Measurements from ENCODE around the gene IRAK2.

IRAK2 gene

GRCh38 chr3:10224794-10225665, 60.3 kb downstream of the IRAK2 start:
- DNase-seq (ENCODE audit: low read depth in 2 of 2), result no peak

- DNase-seq (ENCODE audit: low read depth in 2 of 2), result no peak
These were observed 61.6 kb downstream of the IRAK2 start for GRCh38 chr3:10226293-10226692.

GRCh38 chr3:10228248-10228950, 63.7 kb downstream of the IRAK2 start:
- no peak for DNase-seq (ENCODE audit: low read depth in 2 of 2)

GRCh38 chr3:10229576-10229975, 64.9 kb downstream of the IRAK2 start:
- DNase-seq (ENCODE audit: low read depth in 2 of 2), result no peak

GRCh38 chr3:10232137-10232536, 67.4 kb downstream of the IRAK2 start:
- no peak for DNase-seq (ENCODE audit: low read depth in 2 of 2)

- DNase-seq (ENCODE audit: low read depth in 2 of 2), result no peak
These were observed 69.3 kb downstream of the IRAK2 start for GRCh38 chr3:10233988-10234387.

- no peak for DNase-seq (ENCODE audit: low read depth in 2 of 2)
These were observed 70.0 kb downstream of the IRAK2 start for GRCh38 chr3:10234526-10235230.

GRCh38 chr3:10235551-10235950, 70.8 kb downstream of the IRAK2 start:
- no peak for DNase-seq (ENCODE audit: low read depth in 2 of 2)

- no peak for DNase-seq (ENCODE audit: low read depth in 2 of 2)
These were observed 73.8 kb downstream of the IRAK2 start for GRCh38 chr3:10238345-10239183.

GRCh38 chr3:10240799-10241198, 76.1 kb downstream of the IRAK2 start:
- no peak for DNase-seq (ENCODE audit: low read depth in 2 of 2)

- peak; percentile 53 to 72 for DNase-seq (ENCODE audit: low read depth in 2 of 2)
These were observed 77.7 kb downstream of the IRAK2 start for GRCh38 chr3:10242182-10243065.

GRCh38 chr3:10244009-10244408, 79.3 kb downstream of the IRAK2 start:
- DNase-seq (ENCODE audit: low read depth in 2 of 2), result no peak

GRCh38 chr3:10245081-10245712, 80.5 kb downstream of the IRAK2 start:
- no peak for DNase-seq (ENCODE audit: low read depth in 2 of 2)

- no peak for DNase-seq (ENCODE audit: low read depth in 2 of 2)
These were observed 83.0 kb downstream of the IRAK2 start for GRCh38 chr3:10247679-10248183.

GRCh38 chr3:10248184-10248983, 83.7 kb downstream of the IRAK2 start, which contains the start of gene TATDN2:
TATDN2 (plus strand) TSS chr3:10248459; CDS start chr3:10249201, 742 bp downstream.
- DNase-seq (ENCODE audit: low read depth in 2 of 2), result peak; percentile 88 to 90

- DNase-seq (ENCODE audit: low read depth in 2 of 2), result no peak
These were observed 84.4 kb downstream of the IRAK2 start for GRCh38 chr3:10248984-10249748.

GRCh38 chr3:10249833-10250232, 85.1 kb downstream of the IRAK2 start:
- no peak for DNase-seq (ENCODE audit: low read depth in 2 of 2)

GRCh38 chr3:10251006-10251405, 86.3 kb downstream of the IRAK2 start:
- no peak for DNase-seq (ENCODE audit: low read depth in 2 of 2)

All from stimulated activated CD8-positive, alpha-beta memory T cell treated with anti-CD3 and anti-CD28 coated beads, Interleukin-15, amount 100 ng/mL, for 4 hours (primary cell).